Body of pancreas (tissue), 4 donors: ENCODE measurements around the gene IFT80. TPM values are rescaled to one million over a fixed set of nuclear protein-coding genes. Genes with fewer than 3 reads are reported as not detected.

Source experiments
- ATAC-seq: fragments of 150-250 bp; one replicate; pipeline ENCODE4 v1.9.1; 2016
- DNase-seq, 4 donors: peaks; one replicate each; pipeline ENCODE4 v3.0.0-alpha.2; 2019
- H3K27ac ChIP-seq, 4 donors: fragments of 200-600 bp; sonication (generic); 1 replicate in 3 of 4; 2 replicates in 1 of 4; pipeline versions ENCODE4 v1.5.1 to v1.6.1; 2016 to 2019; ENCODE audit warnings: mild to moderate bottlenecking in 1 of 4, mixed read lengths in 1 of 4, moderate library complexity in 1 of 4
- H3K27me3 ChIP-seq, 2 donors: fragments of 200-600 bp; sonication (generic); one replicate each; pipeline ENCODE4 v1.6.0; 2016; ENCODE audit warnings: mild to moderate bottlenecking in 1 of 2
- H3K36me3 ChIP-seq, 2 donors: fragments of 200-600 bp; sonication (generic); replicated peaks in 1 of 2; 2 replicates each; pipeline ENCODE4 v1.5.1; 2016; ENCODE audit warnings: low read depth in 2 of 2; ENCODE audit not compliant: insufficient read depth in 1 of 2
- H3K4me1 ChIP-seq: fragments of 200-600 bp; sonication (generic); one replicate; pipeline ENCODE4 v1.6.0; 2016
- H3K4me3 ChIP-seq, 2 donors: fragments of 200-600 bp; sonication (generic); 1 replicate in 1 of 2; 2 replicates in 1 of 2; pipeline ENCODE4 v1.5.1; 2016 to 2019
- H3K9me3 ChIP-seq, 3 donors: fragments of 200-600 bp; sonication (generic); 1 replicate in 2 of 3; 2 replicates in 1 of 3; pipeline ENCODE4 v1.5.1; 2016
- POLR2A ChIP-seq, 3 donors: fragments of 450-650 bp; IDR thresholded peaks; one replicate each; pipeline ENCODE4 v1.6.1; 2016; ENCODE audit warnings: antibody characterized with exemption in 3 of 3, mild to moderate bottlenecking in 2 of 3
- WGBS, 2 donors: methylation state at CpG; one replicate each; pipeline ENCODE4 v1.1.5; 2017; 5-methylcytosine and 5-hydroxymethylcytosine counted together
- intact Hi-C: fragments of 100-400 bp; cut with DNase I; formaldehyde crosslinking; loops from one replicate; pipeline ENCODE4 v1.15.1; 2023
- total RNA-seq, 2 donors: library from RNA; depleted of rRNA; stranded (reverse); fragments of >200 nt; gene quantifications; one replicate each; pipeline ENCODE4 v1.1.0, GENCODE V29; 2016
- TF ChIP-seq, protein P1 (sequence below), 7 experiments: fragments of 450-650 bp in 4 of 7; fragments of 200-600 bp in 3 of 7; sonication (generic) in 3 of 7; IDR thresholded peaks; one replicate each; pipeline ENCODE4 v1.5.1; 2016 to 2019; ENCODE audit warnings: antibody characterized with exemption in 7 of 7

IFT80 gene
- total RNA-seq, 2 donors from 2014 or later, result 15.5 to 31.6 TPM

- ATAC-seq (no peak), DNase-seq (no peak)
- H3K4me3 ChIP-seq, result no peak overlapping the region
- intact Hi-C loops, result no loop called here
- TF ChIP-seq, protein P1, sequence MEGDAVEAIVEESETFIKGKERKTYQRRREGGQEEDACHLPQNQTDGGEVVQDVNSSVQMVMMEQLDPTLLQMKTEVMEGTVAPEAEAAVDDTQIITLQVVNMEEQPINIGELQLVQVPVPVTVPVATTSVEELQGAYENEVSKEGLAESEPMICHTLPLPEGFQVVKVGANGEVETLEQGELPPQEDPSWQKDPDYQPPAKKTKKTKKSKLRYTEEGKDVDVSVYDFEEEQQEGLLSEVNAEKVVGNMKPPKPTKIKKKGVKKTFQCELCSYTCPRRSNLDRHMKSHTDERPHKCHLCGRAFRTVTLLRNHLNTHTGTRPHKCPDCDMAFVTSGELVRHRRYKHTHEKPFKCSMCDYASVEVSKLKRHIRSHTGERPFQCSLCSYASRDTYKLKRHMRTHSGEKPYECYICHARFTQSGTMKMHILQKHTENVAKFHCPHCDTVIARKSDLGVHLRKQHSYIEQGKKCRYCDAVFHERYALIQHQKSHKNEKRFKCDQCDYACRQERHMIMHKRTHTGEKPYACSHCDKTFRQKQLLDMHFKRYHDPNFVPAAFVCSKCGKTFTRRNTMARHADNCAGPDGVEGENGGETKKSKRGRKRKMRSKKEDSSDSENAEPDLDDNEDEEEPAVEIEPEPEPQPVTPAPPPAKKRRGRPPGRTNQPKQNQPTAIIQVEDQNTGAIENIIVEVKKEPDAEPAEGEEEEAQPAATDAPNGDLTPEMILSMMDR (IDR thresholded peaks at IDR 0.05), result no peak
- TF ChIP-seq POLR2A (IDR thresholded peaks at IDR 0.05), result no peak
- H3K9me3 ChIP-seq, result no peaks in the 10 kb centered on the region
- H3K36me3 ChIP-seq, result no peaks in the 10 kb centered on the region
- H3K27ac ChIP-seq, result no peak overlapping the region
- no peaks in the 10 kb centered on the region for H3K4me1 ChIP-seq
- no peaks in the 10 kb centered on the region for H3K27me3 ChIP-seq
These were observed 84.0 kb downstream of the IFT80 start for GRCh38 chr3:160314995-160315394.

- no peak for DNase-seq
- Histone ChIP-seq H3K4me1 (no peaks in the 10 kb centered on the region), H3K4me3 (no peak overlapping the region), H3K9me3 (no peaks in the 10 kb centered on the region), H3K27ac (no peak overlapping the region), H3K27me3 (no peaks in the 10 kb centered on the region), H3K36me3 (no peaks in the 10 kb centered on the region)
- no peak for TF ChIP-seq POLR2A (IDR thresholded peaks at IDR 0.05)
- TF ChIP-seq, protein P1 (IDR thresholded peaks at IDR 0.05), result no peak
- intact Hi-C loops, result no loop called here
- ATAC-seq, result no peak
- WGBS, 2 donors, result 92 to 98% methylated on average over 5 of the region's 5 CpGs
These were observed 86.9 kb downstream of the IFT80 start for GRCh38 chr3:160312014-160312624.

DNA sequence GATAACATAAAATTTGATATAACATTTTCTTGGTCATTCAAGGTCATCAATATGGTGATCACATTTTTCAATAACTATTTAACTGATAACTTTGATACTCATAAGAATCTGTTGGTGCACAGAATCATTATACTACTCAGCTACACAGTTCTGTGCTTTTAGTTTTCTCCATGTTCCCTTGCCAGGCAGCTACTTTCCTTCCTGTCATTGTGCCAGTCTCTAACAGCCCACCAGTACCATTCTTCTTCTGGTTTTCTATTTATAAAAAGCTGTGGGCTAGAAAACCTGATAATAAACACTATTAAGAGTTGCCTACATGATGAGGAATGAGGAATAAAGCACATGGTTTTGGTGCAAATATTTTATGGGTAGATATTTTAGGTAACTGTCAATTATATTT, 96.2 kb downstream of the IFT80 start:
- no peaks in the 10 kb centered on the region for H3K9me3 ChIP-seq
- no peak for DNase-seq
- H3K4me1 ChIP-seq, result no peaks in the 10 kb centered on the region
- TF ChIP-seq POLR2A (IDR thresholded peaks at IDR 0.05), result no peak
- TF ChIP-seq, protein P1 (IDR thresholded peaks at IDR 0.05), result no peak
- no peak for ATAC-seq
- no peaks in the 10 kb centered on the region for H3K27me3 ChIP-seq
- no peaks in the 10 kb centered on the region for H3K36me3 ChIP-seq
- no peak overlapping the region for H3K4me3 ChIP-seq
- intact Hi-C loops, result no loop called here
- H3K27ac ChIP-seq, result no peak overlapping the region

DNA sequence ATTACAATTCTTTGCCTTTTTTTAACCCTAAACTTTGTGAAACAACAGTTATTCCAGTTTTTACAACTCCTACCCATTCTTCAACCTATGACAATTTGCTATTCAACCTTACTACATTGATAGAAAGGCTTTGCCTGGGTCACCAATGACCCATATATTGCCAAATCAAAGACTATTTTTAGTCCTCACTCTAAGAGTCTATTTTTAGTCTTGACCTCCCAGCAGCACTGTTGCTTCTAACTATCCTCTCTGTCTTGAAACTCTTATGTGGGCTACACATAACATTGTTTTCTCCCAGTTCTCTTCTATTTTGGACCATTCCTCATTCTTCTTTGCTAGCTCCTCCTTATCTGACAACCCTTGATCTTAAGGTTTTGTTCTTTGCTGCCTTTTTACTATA, 102.4 kb downstream of the IFT80 start:
- no peaks in the 10 kb centered on the region for H3K27me3 ChIP-seq
- TF ChIP-seq, protein P1 (IDR thresholded peaks at IDR 0.05), result no peak
- TF ChIP-seq POLR2A (IDR thresholded peaks at IDR 0.05), result no peak
- no peaks in the 10 kb centered on the region for H3K36me3 ChIP-seq
- no peak overlapping the region for H3K27ac ChIP-seq
- intact Hi-C loops, result no loop called here
- peaks cover under 1% of the 10 kb centered on the region for H3K4me1 ChIP-seq
- no peaks in the 10 kb centered on the region for H3K9me3 ChIP-seq
- H3K4me3 ChIP-seq, result no peak overlapping the region
- ATAC-seq, result no peak
- DNase-seq, result no peak

DNA sequence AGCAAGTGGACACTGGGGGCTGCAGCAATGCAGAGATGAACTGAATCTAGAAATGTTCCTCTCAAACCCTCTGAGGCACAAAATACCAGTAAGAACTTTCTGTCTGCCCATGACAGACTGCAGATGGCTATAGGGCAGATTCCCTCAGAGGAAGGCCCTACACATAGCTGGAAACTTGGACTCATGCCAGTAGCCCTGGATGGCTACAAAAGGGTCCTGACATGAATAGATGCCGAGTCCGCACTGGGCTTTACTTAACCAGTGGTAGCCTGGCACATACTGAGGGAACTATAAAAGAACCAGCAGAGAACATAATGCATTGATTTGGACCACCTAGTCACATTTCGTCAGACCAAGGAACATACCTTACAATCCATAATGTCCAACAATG, 107.1 kb downstream of the IFT80 start:
- no peaks in the 10 kb centered on the region for H3K9me3 ChIP-seq
- no peak for ATAC-seq
- WGBS, 2 donors, result 89% methylated on average over 3 of the region's 3 CpGs
- TF ChIP-seq POLR2A (IDR thresholded peaks at IDR 0.05), result no peak
- TF ChIP-seq, protein P1 (IDR thresholded peaks at IDR 0.05), result no peak
- peaks cover 11% of the 10 kb centered on the region for H3K4me1 ChIP-seq
- no peaks in the 10 kb centered on the region for H3K36me3 ChIP-seq
- DNase-seq, result no peak
- H3K27ac ChIP-seq, result no peak overlapping the region
- intact Hi-C loops, result no loop called here
- no peak overlapping the region for H3K4me3 ChIP-seq
- no peaks in the 10 kb centered on the region for H3K27me3 ChIP-seq
